AML-193 (cell line): ENCODE results near the gene ZNF563.

Experiments
- DNase-seq, 2 experiments: peaks; one replicate each; lab custom pipeline; 2025; lab: John Stamatoyannopoulos, UW

Gene ZNF563

GRCh38 chr19:12294249-12295158 is 38.9 kb downstream of the ZNF563 start, which contains the start of gene ZNF44:
Gene ZNF44 (minus strand): TSS chr19:12294883. CDS start chr19:12294694, 189 bp downstream.
- peak; percentile 95 to 98 for DNase-seq

GRCh38 chr19:12293777-12294248 is 39.6 kb downstream of the ZNF563 start:
- DNase-seq, result peak; percentile 63 to 71

- DNase-seq, result no peak
Observed at GRCh38 chr19:12289790-12290065, 43.7 kb downstream of the ZNF563 start.

GRCh38 chr19:12287958-12288500 is 45.4 kb downstream of the ZNF563 start:
- no peak for DNase-seq

- no peak for DNase-seq
Observed at GRCh38 chr19:12284631-12285030, 48.8 kb downstream of the ZNF563 start.

GRCh38 chr19:12284226-12284625 is 49.2 kb downstream of the ZNF563 start:
- no peak for DNase-seq

GRCh38 chr19:12278713-12279112 is 54.7 kb downstream of the ZNF563 start:
- DNase-seq, result no peak

- DNase-seq, result no peak
Observed at GRCh38 chr19:12272980-12273901, 60.2 kb downstream of the ZNF563 start.

- DNase-seq, result no peak
Observed at GRCh38 chr19:12272386-12272785, 61.0 kb downstream of the ZNF563 start.

- DNase-seq, result no peak
Observed at GRCh38 chr19:12270854-12271253, 62.6 kb downstream of the ZNF563 start.
